Frontal cortex (tissue), 4 donors: ENCODE results near the gene SPRR1A. TPM values are rescaled to one million over a fixed set of nuclear protein-coding genes. Genes with fewer than 3 reads are reported as not detected.
"Not testable (repeated sequence)": the region's sequence is repeated elsewhere in the genome, so short reads cannot be mapped to it uniquely, and the experiment has no call there.

ENCODE experiments used
- DNase-seq, 2 donors: peaks; one replicate each; pipeline ENCODE4 v3.0.0; 2012; ENCODE audit warnings: low spot score in 2 of 2
- FAIRE-seq: peaks from 2 replicates; lab custom pipeline; 2012; peaks lifted over from hg19 to GRCh38; lab: Jason Lieb, UNC
- total RNA-seq: library from RNA; depleted of rRNA; stranded (reverse); fragments of >200 nt; gene quantifications from one replicate; pipeline ENCODE4 v1.2.3, GENCODE V29; 2014
- donor health status: control.
- donor health status: control.
- donor health status: control.

The SPRR1A gene
- total RNA-seq, 1 donor from 2014 or later: not detected

- FAIRE-seq (no peak), DNase-seq (no peak)
Observed at GRCh38 chr1:152970495-152970894, 13.4 kb upstream of the SPRR1A start, which contains the start of gene SPRR4. SPRR4 (plus strand) TSS chr1:152970648; CDS start chr1:152971891, 1,243 bp downstream.

- DNase-seq (no peak), FAIRE-seq (no peak)
Observed at GRCh38 chr1:152972196-152972886, 11.5 kb upstream of the SPRR1A start.

DNA sequence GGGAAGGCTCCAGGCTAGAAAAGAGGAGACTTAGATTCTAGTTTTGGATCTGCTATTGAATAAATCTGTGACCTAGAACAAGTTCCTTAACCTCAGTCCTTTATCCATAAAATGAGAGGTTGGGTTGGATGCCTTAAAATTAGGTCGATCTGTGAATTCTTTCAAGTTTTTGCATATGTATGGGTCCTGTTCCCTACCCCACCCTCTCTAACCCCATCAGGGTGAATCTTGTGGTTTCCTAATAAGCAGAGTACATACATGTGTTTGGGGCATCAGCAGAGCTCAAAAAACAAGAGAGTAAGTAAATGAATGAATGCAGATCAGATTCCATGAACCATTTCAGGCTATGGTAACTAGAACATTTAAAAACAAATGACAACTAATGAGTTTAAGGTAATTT lies 7.2 kb upstream of the SPRR1A start:
- FAIRE-seq (no peak), DNase-seq (no peak)

DNA sequence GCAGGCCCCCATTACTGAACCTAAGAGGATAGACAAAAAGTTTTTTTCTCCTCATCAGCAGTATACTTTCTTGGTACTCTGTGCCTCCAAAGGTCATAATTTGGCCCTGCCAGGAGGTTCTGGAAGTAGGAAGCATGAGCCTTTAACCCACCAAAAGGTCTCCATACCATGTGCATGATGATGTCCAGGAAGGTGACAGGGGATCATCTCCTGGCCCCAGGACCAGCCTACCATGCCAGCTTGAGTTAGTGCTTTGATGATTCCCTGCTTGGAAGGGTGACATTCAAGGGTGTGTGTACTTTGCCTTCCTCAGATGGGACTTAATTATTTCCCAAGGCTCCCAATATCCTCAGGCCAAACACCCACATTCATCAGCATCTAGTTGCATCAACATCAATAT lies 6.3 kb upstream of the SPRR1A start:
- DNase-seq (no peak), FAIRE-seq (no peak)

DNA sequence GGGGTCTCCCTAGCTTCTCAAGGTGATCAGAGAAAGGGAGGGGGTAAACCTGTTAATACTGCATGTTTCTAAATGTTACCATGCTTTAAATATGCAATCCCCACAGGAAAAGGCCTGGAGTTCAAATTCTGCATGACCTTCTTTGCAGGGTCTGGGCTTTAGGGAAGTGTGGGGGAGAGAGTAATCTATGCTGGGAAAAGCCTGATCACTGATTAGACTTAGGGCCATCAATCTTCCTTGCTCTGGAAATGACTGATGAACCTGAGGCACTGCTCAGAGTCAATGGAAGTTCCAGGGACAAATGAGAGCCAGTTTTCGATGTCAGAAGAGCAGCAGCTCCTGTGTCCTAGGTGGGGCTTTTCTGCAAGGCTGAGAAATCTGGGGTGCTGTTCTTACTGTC lies 3.2 kb upstream of the SPRR1A start:
- no peak for FAIRE-seq
- no peak for DNase-seq

- FAIRE-seq: no peak
- no peak for DNase-seq
Observed at GRCh38 chr1:152981146-152981871, 2.6 kb upstream of the SPRR1A start.

GRCh38 chr1:152982076-152982475 lies 1.8 kb upstream of the SPRR1A start:
- FAIRE-seq: no peak
- no peak for DNase-seq

GRCh38 chr1:152983234-152983633 lies 647 bp upstream of the SPRR1A start:
- DNase-seq: no peak
- FAIRE-seq: no peak

- DNase-seq: no peak
- peak; percentile 93 for FAIRE-seq
Observed at GRCh38 chr1:152986578-152986977, 2.7 kb downstream of the SPRR1A start.

- DNase-seq: no peak
- FAIRE-seq: no peak
Observed at GRCh38 chr1:152993186-152993585, 9.3 kb downstream of the SPRR1A start.

DNA sequence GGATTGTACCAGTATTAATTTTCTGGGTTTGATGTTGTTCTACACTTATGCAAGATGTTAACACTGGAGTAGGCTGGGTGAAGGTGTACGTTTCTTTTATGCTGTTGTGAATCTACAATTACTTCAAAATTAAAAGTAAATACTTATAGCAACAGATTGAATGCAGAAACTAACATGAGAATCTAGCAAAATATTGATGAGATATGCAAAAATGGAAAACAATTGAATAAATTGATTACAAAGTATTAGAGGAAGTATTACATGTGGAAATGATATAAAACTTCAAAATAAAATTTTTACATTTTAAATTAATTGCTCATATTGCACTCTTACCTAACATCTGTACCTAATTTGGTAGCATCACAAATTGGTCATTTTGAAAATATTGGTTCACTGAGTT lies 12.0 kb downstream of the SPRR1A start:
- FAIRE-seq: no peak
- DNase-seq: no peak

- peak in 1 of 2 donors; percentile 12 for DNase-seq
- FAIRE-seq: no peak
Observed at GRCh38 chr1:152996633-152997400, 12.9 kb downstream of the SPRR1A start.

- DNase-seq: no peak
- FAIRE-seq: no peak
Observed at GRCh38 chr1:152997901-152998300, 14.0 kb downstream of the SPRR1A start.

GRCh38 chr1:152998476-152998875 lies 14.6 kb downstream of the SPRR1A start:
- DNase-seq (no peak), FAIRE-seq (no peak)

GRCh38 chr1:152999818-153000217 lies 15.9 kb downstream of the SPRR1A start:
- DNase-seq: no peak

DNA sequence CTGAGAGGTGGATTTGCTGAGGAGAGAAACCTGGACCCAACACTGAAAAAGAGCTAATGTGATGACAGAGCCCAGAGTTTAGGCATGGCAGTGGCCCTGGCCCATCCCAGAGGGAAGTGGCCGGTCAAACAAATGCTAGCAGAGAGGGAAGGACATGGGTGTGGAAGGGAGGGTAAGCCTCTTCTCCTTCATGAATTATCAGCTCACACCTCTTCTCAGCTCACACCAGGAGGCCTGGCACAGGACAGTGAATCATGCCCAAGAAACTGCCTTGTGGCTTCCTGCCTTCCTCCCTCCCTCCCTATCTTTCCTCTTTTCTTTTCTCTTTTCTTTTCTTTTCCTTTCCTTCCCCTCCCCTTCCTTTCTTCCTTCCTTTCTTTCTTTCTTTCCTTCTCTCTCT lies 16.4 kb downstream of the SPRR1A start:
- no peak for DNase-seq
- FAIRE-seq: no peak

More at GRCh38 chr1:152999818-153000217, 15.9 kb downstream of the SPRR1A start:
- no peak for FAIRE-seq

DNA sequence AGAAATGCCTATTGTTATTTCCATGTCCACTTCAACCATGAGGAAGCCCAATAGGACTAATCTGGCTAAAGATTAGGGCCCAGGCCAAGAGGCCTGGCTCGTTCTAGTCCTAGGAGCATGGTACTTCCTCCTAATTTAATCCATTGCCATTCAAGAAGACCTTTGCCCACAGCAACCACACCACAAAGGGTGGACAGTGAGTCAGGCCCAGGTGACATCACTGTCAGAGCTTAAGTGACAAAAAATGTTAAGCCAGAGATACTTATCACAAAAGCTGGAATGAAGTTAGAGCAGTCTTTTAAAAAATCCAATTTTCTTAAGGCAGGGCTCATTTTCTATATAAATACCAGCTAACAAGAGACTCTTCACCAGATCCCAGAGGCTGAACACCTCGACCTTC lies 17.5 kb downstream of the SPRR1A start, which contains the start of gene SPRR3:
SPRR3 (plus strand) TSS at position 368 of the 400 bp plus-strand sequence. CDS start 1,272 bp downstream, outside the sequence.
- DNase-seq: no peak
- FAIRE-seq: no peak

DNA sequence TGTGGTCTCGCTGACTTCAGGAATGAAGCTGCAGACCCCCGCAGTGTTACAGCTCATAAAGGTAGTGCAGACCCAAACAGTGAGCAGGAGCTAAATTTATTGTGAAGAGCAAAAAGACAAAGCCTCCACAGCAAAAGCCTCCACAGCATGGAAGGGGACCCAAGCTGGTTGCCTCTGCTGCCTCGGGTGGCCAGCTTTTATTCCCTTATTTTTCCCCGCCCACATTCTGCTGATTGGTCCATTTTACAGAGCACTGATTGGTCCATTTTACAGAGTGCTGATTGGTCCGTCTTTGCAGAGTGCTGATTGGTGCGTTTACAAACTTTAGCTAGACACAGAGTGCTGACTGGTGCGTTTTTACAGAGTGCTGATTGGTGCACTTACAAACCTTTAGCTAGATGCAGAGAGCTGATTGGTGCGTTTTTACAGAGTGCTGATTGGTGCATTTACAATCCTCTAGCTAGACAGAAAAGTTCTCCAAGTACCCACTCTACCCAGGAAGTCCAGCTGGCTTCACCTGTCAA lies 27.4 kb downstream of the SPRR1A start:
- DNase-seq, FAIRE-seq: not testable (repeated sequence)

DNA sequence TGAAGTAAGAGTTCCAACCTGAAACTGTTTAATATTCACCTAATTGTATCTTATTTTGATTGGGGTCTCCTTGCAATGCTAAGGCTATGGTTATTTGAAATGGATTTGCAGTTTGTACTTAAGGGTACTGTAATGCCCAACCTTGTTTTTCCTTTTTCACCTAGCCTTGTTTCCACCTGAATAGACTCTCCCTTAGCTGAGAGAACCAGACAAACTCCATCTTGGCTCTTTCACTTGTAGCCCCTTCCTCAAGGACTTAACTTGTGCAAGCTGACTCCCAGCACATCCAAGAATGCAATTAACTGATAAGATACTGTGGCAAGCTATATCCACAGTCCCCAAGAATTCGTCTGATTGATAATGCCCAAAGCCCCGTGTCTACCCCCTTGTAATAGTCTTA lies 37.9 kb downstream of the SPRR1A start:
- DNase-seq: not testable (repeated sequence)

GRCh38 chr1:153022340-153022739 lies 38.5 kb downstream of the SPRR1A start:
- not testable (repeated sequence) for DNase-seq, FAIRE-seq

More for the DNA sequence above, 37.9 kb downstream of the SPRR1A start:
- not testable (repeated sequence) for FAIRE-seq
